DND-41 (cell line): ENCODE data around the gene UHRF2.

Experiments
- EZH2 ChIP-seq: IDR thresholded peaks from 3 replicates; pipeline ENCODE4 v1.6.1; 2012; ENCODE audit warnings: borderline replicate concordance, low read depth, mild to moderate bottlenecking, moderate library complexity, low read length, inconsistent platforms; ENCODE audit not compliant: severe bottlenecking
- TF ChIP-seq, protein P1 (sequence below): IDR thresholded peaks from 2 replicates; pipeline ENCODE4 v1.5.1; 2012; ENCODE audit warnings: borderline replicate concordance, low read length, moderate library complexity, mild to moderate bottlenecking; ENCODE audit not compliant: poor library complexity, severe bottlenecking; ENCODE audit errors: extremely low read depth

DNA sequence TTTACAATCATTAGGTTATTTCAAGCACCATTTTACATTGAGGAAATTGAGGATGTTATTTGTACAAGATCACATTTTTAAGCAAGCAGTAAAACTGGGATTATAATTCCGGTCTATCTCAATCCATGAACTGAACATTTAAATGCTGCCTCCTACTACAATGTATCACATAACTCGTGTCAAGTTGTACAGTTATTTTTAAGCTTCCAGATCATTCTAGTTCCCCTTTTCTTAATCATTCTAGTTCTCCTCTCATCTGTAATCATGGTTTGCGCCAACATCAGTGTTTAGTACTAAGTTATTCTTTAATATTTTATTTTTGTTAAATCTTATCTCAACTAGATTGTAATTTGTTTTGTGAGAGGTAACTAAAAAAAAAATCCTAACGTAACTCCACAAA is 2.4 kb upstream of the UHRF2 start:
- TF ChIP-seq, protein P1, sequence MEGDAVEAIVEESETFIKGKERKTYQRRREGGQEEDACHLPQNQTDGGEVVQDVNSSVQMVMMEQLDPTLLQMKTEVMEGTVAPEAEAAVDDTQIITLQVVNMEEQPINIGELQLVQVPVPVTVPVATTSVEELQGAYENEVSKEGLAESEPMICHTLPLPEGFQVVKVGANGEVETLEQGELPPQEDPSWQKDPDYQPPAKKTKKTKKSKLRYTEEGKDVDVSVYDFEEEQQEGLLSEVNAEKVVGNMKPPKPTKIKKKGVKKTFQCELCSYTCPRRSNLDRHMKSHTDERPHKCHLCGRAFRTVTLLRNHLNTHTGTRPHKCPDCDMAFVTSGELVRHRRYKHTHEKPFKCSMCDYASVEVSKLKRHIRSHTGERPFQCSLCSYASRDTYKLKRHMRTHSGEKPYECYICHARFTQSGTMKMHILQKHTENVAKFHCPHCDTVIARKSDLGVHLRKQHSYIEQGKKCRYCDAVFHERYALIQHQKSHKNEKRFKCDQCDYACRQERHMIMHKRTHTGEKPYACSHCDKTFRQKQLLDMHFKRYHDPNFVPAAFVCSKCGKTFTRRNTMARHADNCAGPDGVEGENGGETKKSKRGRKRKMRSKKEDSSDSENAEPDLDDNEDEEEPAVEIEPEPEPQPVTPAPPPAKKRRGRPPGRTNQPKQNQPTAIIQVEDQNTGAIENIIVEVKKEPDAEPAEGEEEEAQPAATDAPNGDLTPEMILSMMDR: no peak
- no peak for TF ChIP-seq EZH2
